OCI-LY3 (cell line): ENCODE results near the gene PCSK5.

Experiments used
- H2AFZ ChIP-seq: fragments of 200-600, 300-600 bp; shearing (Covaris generic); 2 replicates; pipeline ENCODE4 v1.6.0; 2014; ENCODE audit warnings: antibody characterized with exemption, low read depth, low read length
- H3K27ac ChIP-seq: fragments of 200-600, 300-600 bp; sonication (generic); 2 replicates; pipeline ENCODE4 v1.5.1; 2014; ENCODE audit warnings: mild to moderate bottlenecking, low read length, moderate library complexity, mixed read lengths
- H3K27me3 ChIP-seq: fragments of 200-600, 300-600 bp; sonication (generic); 2 replicates; pipeline ENCODE4 v1.6.1; 2014; ENCODE audit warnings: low read depth, low read length, mixed read lengths
- H3K36me3 ChIP-seq: fragments of 200-600, 300-600 bp; sonication (generic); replicated peaks from 2 replicates; pipeline ENCODE3; 2014; ENCODE audit warnings: low read depth, low read length, mixed read lengths
- H3K4me1 ChIP-seq: fragments of 300-600, 200-600 bp; sonication (generic); 2 replicates; pipeline ENCODE4 v1.6.1; 2014; ENCODE audit warnings: low read length, mixed read lengths
- H3K4me2 ChIP-seq: fragments of 200-600, 300-600 bp; sonication (generic); 2 replicates; pipeline ENCODE4 v1.6.1; 2014; ENCODE audit warnings: low read length, mixed read lengths
- H3K4me3 ChIP-seq: fragments of 300-600, 200-600 bp; sonication (generic); 2 replicates; pipeline ENCODE4 v1.5.1; 2014; ENCODE audit warnings: antibody characterized with exemption, mild to moderate bottlenecking, low read length, moderate library complexity
- H3K79me2 ChIP-seq: fragments of 300-600, 200-600 bp; shearing (Covaris generic); 2 replicates; pipeline ENCODE4 v1.6.1; 2014; ENCODE audit warnings: mild to moderate bottlenecking, low read length, mixed read lengths
- H3K9ac ChIP-seq: fragments of 300-600, 200-600 bp; shearing (Covaris generic); 2 replicates; pipeline ENCODE4 v1.6.0; 2014; ENCODE audit warnings: mild to moderate bottlenecking, low read length, moderate library complexity
- H3K9me3 ChIP-seq: fragments of 200-600, 300-600 bp; shearing (Covaris generic); 2 replicates; pipeline ENCODE4 v1.6.1; 2014; ENCODE audit warnings: low read length, mixed read lengths; ENCODE audit not compliant: insufficient read depth
- H4K20me1 ChIP-seq: fragments of 200-600, 300-600 bp; sonication (generic); 2 replicates; pipeline ENCODE4 v1.6.1; 2016; ENCODE audit warnings: low read length, mixed read lengths; ENCODE audit not compliant: insufficient read depth
- CTCF ChIP-seq: fragments of 200-600, 300-600 bp; sonication (generic); IDR thresholded peaks from 2 replicates; pipeline ENCODE4 v1.5.1; 2014; ENCODE audit warnings: antibody characterized with exemption, low read length, low read depth
- EZH2phosphoT487 ChIP-seq: fragments of 200-600 bp; shearing (Covaris generic); IDR thresholded peaks from 2 replicates; pipeline ENCODE4 v1.6.1; 2018; ENCODE audit warnings: antibody characterized with exemption, mixed run types, low read depth

PCSK5 gene

GRCh38 chr9:76373784-76374474 is 483.5 kb downstream of the PCSK5 start:
- Histone ChIP-seq H3K27ac (no peak overlapping the region), H3K4me2 (no peak overlapping the region), H3K36me3 (no peaks in the 10 kb centered on the region), H2AFZ (no peak overlapping the region), H3K79me2 (no peaks in the 10 kb centered on the region), H3K9ac (no peak overlapping the region), H3K4me3 (no peak overlapping the region), H3K27me3 (no peaks in the 10 kb centered on the region), H4K20me1 (no peaks in the 10 kb centered on the region), H3K9me3 (no peaks in the 10 kb centered on the region), H3K4me1 (no peaks in the 10 kb centered on the region)
- TF ChIP-seq EZH2phosphoT487 (no peak), CTCF (no peak)

GRCh38 chr9:76374783-76375559 is 484.5 kb downstream of the PCSK5 start:
- no peaks in the 10 kb centered on the region for H3K9me3 ChIP-seq
- H2AFZ ChIP-seq: no peak overlapping the region
- TF ChIP-seq CTCF (no peak), EZH2phosphoT487 (no peak)
- no peaks in the 10 kb centered on the region for H3K27me3 ChIP-seq
- H3K4me1 ChIP-seq: no peaks in the 10 kb centered on the region
- no peak overlapping the region for H3K4me3 ChIP-seq
- H3K27ac ChIP-seq: no peak overlapping the region
- H3K4me2 ChIP-seq: no peak overlapping the region
- H3K9ac ChIP-seq: no peak overlapping the region
- no peaks in the 10 kb centered on the region for H4K20me1 ChIP-seq
- H3K79me2 ChIP-seq: no peaks in the 10 kb centered on the region
- H3K36me3 ChIP-seq: no peaks in the 10 kb centered on the region

- TF ChIP-seq CTCF (no peak), EZH2phosphoT487 (no peak)
- no peak overlapping the region for H3K9ac ChIP-seq
- H3K4me3 ChIP-seq: no peak overlapping the region
- no peaks in the 10 kb centered on the region for H3K9me3 ChIP-seq
- H4K20me1 ChIP-seq: no peaks in the 10 kb centered on the region
- no peaks in the 10 kb centered on the region for H3K79me2 ChIP-seq
- no peak overlapping the region for H3K27ac ChIP-seq
- H2AFZ ChIP-seq: no peak overlapping the region
- no peaks in the 10 kb centered on the region for H3K4me1 ChIP-seq
- H3K4me2 ChIP-seq: no peak overlapping the region
- no peaks in the 10 kb centered on the region for H3K36me3 ChIP-seq
- no peaks in the 10 kb centered on the region for H3K27me3 ChIP-seq
Measured at GRCh38 chr9:76377791-76378190, 487.3 kb downstream of the PCSK5 start.

GRCh38 chr9:76378367-76379073 is 488.0 kb downstream of the PCSK5 start:
- no peaks in the 10 kb centered on the region for H3K9me3 ChIP-seq
- TF ChIP-seq CTCF (no peak), EZH2phosphoT487 (no peak)
- H3K4me2 ChIP-seq: no peak overlapping the region
- no peak overlapping the region for H3K27ac ChIP-seq
- no peaks in the 10 kb centered on the region for H4K20me1 ChIP-seq
- no peak overlapping the region for H3K9ac ChIP-seq
- no peaks in the 10 kb centered on the region for H3K36me3 ChIP-seq
- H3K4me1 ChIP-seq: no peaks in the 10 kb centered on the region
- no peak overlapping the region for H3K4me3 ChIP-seq
- no peak overlapping the region for H2AFZ ChIP-seq
- H3K79me2 ChIP-seq: no peaks in the 10 kb centered on the region
- H3K27me3 ChIP-seq: no peaks in the 10 kb centered on the region
